ENCODE measurements around the gene HOXB7.

Gene HOXB7

DNA sequence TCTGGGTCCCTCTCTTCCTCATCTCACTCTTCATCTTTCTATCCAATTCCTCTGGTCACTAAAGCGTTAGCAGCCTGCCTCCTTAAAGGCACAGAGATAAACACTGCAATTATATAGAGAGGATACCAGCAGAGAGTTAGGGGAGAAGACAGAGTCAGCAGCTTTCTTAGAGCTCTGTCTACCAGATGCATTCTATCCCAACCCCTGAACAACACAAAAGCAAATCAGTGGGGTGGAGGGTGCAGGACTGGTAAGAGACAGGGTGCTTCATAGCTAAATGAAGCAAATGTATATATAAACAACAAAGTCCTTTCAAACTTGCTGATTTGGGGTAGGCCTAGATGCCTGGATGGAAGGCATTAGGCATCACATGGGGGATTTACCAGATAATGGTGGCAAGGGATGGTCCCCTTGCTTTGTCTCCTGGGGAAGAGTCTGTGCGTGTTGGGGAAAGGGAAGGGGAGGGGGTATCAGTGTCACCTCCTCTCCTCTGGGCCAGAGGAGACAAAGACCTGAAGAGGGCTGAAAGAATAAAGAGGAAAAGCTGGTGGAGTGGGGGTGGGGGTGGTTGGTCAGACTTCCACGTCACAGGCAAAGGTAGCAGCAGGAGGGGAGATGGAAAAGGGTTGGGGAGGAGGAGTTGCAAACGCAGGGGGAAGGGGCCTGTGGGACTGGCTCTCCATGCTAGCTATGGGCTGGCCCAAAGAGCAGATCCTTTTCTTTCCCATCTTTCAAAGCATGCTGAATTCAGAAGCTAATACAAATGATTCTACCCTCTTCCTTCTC lies 44.7 kb downstream of the HOXB7 start:
- DNase-seq (ENCODE audit: low read depth), result no peak

DNA sequence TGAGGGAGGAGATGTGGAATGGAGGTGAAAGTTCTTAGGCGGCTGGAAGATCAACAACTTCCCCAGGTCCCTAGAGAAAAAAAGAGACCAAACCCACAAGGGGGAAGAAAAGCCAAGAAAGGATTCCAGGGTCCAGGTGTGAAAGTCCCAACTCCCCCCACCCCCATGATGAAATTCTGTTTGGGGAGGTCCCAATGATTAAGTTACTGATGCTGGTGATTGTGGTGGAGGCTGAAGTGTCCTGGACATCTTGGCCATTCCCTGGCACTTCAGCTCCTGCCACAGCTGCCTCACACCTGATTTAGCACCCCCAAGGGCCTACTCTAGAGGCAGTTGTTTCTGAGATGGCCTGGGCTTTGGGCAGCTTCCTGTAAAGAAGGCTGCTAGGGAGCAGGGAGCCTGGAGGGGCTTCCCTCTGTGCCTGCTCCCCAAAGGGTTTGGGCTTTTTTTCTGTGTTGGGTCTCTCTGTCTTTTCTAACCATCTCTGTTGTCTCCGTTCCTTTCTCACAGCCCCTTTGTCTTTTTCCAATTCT lies 45.7 kb downstream of the HOXB7 start:
- no peak for DNase-seq (ENCODE audit: low read depth)

DNA sequence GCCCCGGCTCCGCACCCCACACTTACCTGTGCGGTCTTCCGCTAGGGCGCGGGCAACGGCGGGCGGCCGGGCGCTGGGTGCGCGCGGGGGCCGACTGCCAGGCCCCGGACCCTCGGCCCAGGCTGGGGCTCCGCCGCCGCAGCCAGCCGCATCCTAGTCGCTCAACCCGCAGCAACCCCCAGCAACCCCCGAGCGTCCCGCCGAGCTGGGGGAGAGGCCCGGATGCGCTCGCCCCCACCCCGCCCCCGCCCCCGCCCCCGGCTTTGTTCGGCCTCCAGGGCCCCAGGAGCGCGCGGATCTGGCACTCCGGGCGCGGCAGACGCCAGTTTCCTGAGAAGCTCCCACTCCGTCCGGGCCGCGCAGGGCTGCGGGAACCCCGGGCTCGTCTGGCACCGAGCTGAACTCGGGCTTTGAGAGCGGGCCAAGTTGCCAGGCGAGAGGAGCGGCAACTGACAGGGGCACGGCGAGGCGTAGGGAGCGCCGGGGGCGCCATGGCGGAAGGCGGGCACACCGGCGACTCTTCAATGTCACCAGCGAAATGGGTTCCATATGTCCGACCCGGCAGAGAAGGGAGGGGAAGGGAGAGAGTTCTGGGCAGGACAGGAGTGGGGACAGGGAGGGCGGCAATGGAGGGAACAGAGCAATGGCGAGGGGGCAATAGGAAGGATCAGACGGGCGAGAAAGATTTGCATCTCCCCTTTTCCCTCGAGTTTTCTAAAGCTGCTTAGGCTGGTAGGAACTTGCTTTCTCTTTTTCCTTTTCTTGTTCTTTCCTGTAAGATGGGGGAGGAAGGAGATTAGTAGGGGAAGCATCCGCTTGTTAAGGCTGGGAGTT lies 46.4 kb downstream of the HOXB7 start:
- DNase-seq (ENCODE audit: low read depth), result no peak

DNA sequence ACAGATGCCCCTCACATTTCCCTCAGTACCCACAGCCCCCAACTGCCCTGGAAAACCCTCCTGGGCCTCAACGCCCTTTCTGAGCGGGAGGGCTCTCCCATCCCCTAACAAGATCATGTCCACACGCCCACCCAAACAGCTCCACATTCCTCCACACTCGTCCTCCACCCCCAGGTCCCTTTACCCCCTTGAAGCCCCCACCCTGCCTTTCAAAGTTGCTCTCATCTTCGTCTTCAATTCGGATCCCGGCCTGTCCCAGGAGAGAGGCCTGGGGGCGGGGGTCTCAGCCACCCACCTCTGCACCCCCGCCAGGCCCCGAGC lies 47.0 kb downstream of the HOXB7 start:
- DNase-seq (ENCODE audit: low read depth), result no peak

DNA sequence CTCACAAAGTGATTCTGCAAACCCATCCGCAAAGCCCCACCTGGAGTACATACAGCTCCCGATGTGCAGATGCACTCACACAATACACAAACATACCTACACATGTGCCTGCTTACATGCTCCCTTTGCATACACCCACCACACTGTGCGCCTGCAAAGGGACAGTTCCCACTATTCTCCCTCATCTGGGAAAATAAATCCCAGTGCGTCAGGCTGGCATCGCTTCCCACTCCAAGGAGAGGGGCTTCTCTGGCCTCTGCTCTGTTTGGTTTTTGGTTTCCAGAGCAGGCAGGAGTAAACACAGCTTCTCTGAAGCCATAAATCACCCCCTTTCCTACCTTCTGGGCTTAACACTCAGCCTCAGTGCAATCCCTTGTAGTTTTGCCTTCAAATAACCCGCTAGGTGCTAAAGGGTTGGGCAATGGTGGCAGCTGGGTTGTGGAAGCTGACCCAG lies 47.4 kb downstream of the HOXB7 start:
- no peak for DNase-seq (ENCODE audit: low read depth)

DNA sequence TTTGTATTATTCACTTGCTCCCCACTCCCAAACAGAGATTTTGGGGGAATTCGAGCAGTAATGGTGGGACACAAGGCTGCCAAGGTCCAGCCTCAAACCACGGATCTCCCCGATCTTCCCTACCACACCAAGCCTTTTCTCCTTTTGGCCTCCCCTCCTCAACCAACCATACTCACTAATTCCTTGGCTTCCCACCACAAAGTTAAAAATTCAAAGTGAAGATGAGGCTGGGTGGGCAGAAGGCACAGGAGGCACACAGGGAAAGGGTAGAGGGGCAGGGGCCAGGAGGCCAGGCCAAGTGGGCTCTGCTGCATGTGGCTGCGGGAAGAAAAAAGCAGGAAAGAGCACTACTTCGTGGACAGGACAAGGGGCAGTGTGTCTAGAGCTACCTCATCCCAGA lies 47.9 kb downstream of the HOXB7 start:
- no peak for DNase-seq (ENCODE audit: low read depth)

DNA sequence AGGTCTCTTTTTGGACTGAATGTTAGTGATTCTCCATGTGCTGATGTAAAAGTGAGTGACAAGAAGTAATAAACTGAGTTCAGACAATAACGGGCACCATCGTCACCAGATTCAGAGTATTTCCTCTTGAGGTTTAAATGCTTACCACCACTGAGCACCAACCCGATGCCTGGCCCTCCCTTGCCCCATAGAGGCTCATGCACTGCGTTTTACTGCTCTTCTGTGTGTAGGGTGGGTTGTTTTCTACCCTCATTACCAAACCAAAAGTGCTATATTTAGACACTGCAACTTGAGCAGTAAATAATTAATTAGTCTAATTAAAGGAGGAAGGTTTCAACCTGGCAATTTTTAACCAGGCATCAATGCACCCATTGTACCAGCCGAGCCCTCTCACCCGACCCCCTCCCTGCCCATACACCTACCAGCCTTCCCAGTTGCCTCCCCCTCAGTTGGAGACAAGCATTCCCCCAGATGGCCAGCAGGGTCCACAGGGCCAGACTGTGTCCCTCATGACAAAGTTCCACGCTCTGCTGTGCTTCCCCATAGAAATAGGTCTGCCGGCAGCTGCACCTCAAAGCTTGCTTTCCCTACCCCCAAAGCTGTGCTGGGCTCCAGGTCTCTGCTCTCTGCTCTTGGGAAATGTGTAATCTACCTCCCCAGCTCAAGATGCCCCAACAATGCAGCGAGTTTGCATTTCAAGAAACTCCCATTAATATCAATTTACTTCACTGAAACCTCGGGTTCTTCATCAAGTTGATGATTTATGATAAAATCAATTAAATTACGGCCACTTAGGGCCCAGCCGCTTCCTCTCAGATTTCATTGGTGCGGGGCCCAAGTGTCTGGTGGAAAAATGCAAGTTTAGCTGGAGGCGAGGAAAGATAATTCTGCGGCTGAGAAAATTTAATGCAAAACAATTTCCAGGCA lies 48.7 kb downstream of the HOXB7 start:
- no peak for DNase-seq (ENCODE audit: low read depth)

DNA sequence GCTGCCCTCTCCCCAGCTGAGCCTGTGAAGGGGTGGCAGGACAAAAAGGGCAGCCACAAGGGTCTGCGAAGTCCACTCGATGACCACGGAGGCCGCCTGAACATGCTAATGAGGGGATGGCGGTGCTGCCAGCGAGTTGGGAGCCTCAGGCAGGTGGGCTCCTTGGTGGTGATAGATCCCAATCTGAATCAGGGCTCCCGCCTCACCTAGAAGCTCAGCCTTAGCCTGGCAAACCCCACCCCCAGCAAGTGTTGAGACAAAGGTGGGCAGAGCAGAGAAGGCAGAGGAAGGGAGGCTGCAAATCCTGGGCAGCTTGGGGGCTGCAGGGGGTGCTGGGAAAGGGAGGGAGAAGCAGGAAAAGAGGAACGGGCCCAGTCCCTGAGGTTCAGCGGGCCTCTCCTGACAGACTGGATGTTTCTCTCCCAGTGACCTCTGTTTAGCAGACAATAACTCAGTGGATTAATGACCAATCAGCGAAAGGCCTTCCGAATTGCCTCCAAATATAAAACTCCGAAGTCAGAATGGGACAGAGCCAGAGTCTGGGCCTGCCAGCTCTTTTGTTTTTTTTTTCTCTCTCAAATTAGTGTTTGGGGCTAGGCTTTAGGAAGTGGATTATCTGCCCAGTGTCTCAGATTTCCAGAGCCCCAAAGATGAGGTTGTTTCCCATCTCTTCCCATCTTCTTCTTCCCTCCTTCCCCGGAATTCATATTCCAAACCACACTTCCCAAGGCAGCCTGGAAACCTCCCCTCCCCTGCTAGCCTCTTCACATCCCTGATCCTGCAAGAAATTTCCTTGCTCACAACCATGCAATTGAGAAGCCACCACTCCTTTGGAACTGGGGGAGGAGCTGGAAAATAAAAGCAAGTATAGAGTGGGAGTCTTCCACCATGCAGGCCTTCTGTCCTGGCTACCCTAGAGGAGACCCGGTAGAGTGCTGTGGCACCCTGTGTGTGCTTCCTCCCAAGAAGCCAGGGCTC lies 50.7 kb downstream of the HOXB7 start:
- DNase-seq (ENCODE audit: low read depth), result no peak

DNA sequence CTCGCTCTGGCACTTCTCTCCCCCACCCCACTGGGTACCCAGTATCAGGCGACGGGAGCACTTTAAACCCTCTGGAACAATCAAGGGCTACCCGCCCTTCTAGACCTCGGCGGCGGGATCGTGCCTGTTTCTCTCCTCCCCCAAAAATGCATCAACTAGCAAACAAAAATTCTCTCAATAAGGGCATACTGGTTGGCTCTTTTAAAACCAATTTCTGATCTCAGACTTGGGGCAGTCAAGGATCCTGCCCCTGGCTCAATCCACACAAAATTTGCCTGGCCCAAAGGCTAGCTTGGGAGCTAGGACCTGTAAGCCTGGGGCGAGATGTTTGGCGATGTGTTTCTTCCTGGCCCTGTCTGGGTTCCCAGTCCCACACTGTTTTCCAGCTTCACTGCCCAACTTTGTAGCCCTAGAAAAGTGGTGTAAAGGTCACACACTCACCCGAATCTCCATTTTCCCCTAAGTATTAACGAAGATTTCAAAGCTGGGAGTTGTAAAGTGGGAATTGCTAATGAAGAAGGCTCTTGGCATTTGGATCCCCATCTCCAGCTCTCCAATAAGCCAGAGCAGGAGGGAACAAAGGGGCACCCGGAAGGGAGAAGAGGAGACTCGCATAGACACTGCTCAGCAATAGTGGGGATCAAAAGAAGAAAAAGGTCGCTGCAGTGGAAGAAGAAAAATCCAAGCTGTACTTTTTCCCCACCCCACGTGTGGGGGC lies 51.5 kb downstream of the HOXB7 start:
- no peak for DNase-seq (ENCODE audit: low read depth)

DNA sequence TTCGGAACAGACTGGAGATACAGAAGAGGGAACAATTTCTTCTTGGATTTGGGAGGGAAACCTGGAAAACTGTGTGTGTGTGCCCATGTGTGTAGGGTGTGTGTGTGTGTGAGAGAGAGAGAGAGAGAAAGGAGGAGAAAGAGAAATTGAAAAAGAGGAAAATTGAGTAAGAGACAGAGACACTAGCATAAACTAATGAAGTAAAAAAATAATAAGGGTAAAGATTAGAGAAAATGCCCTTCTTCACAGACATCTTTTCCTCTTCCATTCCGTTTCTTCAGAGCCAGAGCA lies 52.0 kb downstream of the HOXB7 start:
- no peak for DNase-seq (ENCODE audit: low read depth)

DNA sequence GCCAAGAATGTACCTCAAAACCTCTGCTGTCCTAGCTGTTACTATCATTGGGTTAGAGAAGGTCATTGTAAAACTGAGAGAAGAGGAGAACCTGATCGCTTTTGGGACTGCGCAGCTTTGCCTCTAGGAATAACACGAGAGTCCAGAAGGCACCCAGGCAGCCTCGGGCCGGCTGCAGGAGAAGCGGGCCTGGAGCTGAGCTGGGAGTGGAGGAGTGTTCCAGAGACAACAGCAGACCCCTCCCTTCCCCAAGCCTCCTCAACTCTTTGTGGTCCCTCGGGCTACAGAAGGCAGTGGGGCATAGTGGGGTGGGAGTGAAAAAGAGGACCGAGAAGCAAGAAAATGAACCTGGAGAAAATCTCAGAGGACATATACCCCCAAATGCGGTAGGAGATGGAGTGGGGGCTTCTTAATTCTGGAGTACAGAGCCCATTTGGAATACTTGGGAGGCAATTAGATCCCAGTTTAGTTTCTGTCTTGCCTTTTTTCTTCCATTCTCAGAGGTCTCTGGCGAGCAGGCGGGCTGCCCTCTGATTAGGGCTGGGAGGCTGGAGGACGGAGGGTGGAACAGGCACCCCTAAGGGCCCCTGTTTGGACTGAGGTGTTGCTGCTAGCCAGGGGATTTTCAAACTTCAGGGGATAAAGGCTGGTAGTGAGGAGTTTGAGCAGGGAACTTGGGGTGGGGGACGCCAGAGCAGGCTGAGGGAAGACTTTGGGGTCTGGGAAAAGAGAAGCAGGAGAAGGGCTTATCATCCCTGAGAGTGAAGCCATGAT lies 52.6 kb downstream of the HOXB7 start:
- no peak for DNase-seq (ENCODE audit: low read depth)

Measured in T follicular helper cell (primary cell).